ENCODE data around the gene NDUFB10. TPM values are rescaled to one million over a fixed set of nuclear protein-coding genes. Genes with fewer than 3 reads are reported as not detected.

NDUFB10 gene
- total RNA-seq, 1 experiment from 2014 or later: 287 TPM

DNA sequence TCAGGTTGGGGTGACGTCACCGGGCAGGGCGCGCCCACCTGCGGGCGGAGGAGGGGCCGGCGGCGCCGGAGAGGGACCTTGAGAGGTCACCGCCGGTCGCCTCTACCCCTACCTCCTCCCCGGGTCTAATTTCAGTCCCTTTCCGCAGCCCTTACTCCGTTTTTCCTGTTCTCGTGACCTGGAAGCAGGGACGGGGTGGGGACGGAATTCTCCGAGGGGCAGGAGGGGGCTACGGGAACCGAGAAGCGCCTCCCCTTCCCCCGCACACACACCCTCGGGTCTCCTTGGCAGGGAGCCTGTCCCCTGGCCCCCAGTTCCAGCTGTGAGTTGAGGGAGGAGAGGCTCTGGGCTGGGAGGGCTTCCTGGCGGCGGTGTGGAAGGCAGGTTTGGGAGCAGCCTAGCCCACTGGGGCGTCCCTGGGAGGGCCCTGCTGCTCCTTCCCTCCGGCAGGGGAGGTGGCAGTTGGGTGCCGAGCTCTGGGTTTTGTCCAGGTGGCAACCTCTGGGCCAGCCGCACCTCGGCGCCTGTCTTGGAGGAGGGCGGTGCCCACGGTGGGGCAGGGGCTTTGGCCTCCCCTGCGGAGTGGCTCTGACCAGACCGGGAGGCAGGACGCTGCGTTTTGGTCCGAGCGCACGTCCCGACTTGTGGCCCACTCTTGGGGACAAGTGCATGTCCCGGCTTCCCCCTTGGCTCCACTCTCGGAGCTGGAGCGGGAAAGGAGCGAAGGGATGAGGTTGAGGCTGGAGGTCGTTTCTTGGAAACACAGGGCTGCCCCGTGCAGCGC, 31.2 kb downstream of the NDUFB10 start:
- in situ Hi-C loops (cut with HindIII; ENCODE audit: low pct_unique_long_range_greater_than_20kb, low sequenced_read_pairs) (no loop called here), intact Hi-C loops (cut with micrococcal nuclease; ENCODE audit: unreplicated experiment) (no loop called here)
- peak overlapping the region; percentile 61; the same call in 1 of the 2 replicates for H3K27ac ChIP-seq (ENCODE audit: low read length)
- DNase-seq (ENCODE audit: low read depth, low spot score) (no peak), ATAC-seq (peak; percentile 13; the same call in 1 of the 2 replicates)
- TF ChIP-seq, protein P1, sequence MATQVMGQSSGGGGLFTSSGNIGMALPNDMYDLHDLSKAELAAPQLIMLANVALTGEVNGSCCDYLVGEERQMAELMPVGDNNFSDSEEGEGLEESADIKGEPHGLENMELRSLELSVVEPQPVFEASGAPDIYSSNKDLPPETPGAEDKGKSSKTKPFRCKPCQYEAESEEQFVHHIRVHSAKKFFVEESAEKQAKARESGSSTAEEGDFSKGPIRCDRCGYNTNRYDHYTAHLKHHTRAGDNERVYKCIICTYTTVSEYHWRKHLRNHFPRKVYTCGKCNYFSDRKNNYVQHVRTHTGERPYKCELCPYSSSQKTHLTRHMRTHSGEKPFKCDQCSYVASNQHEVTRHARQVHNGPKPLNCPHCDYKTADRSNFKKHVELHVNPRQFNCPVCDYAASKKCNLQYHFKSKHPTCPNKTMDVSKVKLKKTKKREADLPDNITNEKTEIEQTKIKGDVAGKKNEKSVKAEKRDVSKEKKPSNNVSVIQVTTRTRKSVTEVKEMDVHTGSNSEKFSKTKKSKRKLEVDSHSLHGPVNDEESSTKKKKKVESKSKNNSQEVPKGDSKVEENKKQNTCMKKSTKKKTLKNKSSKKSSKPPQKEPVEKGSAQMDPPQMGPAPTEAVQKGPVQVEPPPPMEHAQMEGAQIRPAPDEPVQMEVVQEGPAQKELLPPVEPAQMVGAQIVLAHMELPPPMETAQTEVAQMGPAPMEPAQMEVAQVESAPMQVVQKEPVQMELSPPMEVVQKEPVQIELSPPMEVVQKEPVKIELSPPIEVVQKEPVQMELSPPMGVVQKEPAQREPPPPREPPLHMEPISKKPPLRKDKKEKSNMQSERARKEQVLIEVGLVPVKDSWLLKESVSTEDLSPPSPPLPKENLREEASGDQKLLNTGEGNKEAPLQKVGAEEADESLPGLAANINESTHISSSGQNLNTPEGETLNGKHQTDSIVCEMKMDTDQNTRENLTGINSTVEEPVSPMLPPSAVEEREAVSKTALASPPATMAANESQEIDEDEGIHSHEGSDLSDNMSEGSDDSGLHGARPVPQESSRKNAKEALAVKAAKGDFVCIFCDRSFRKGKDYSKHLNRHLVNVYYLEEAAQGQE (IDR thresholded peaks at IDR 0.05; ENCODE audit: insufficient read depth in 1 of 2, low read depth in 2 of 2, low read length in 1 of 2): no peak
- TF ChIP-seq POLR2AphosphoS5 (IDR thresholded peaks at IDR 0.05; ENCODE audit: low read depth, low read length): no peak
- TF ChIP-seq, protein P2, sequence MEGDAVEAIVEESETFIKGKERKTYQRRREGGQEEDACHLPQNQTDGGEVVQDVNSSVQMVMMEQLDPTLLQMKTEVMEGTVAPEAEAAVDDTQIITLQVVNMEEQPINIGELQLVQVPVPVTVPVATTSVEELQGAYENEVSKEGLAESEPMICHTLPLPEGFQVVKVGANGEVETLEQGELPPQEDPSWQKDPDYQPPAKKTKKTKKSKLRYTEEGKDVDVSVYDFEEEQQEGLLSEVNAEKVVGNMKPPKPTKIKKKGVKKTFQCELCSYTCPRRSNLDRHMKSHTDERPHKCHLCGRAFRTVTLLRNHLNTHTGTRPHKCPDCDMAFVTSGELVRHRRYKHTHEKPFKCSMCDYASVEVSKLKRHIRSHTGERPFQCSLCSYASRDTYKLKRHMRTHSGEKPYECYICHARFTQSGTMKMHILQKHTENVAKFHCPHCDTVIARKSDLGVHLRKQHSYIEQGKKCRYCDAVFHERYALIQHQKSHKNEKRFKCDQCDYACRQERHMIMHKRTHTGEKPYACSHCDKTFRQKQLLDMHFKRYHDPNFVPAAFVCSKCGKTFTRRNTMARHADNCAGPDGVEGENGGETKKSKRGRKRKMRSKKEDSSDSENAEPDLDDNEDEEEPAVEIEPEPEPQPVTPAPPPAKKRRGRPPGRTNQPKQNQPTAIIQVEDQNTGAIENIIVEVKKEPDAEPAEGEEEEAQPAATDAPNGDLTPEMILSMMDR (IDR thresholded peaks at IDR 0.05): no peak
- no peak for TF ChIP-seq SIN3A (IDR thresholded peaks at IDR 0.05; ENCODE audit: borderline replicate concordance, insufficient read depth, low read depth, low read length)
- no peak for TF ChIP-seq TCF7L2 (IDR thresholded peaks at IDR 0.05; ENCODE audit: low read depth, low read length)
- no peaks in the 10 kb centered on the region for H3K36me3 ChIP-seq (ENCODE audit: control insufficient read depth, insufficient read depth, low read length)
- no peaks in the 10 kb centered on the region for H3K9me3 ChIP-seq (ENCODE audit: control insufficient read depth, insufficient read depth, low read depth, low read length)
- ChIA-PET POLR2A (interaction anchor here (0.6 kb wide), 1 partner anchor 51 kb away, joined by 5 read pairs; no protein-coding TSS in a partner anchor), CTCF (no interaction called here)
- H3K4me1 ChIP-seq (ENCODE audit: control insufficient read depth, insufficient read depth, low read length): peaks cover 18% of the 10 kb centered on the region
- no peaks in the 10 kb centered on the region for H3K27me3 ChIP-seq (ENCODE audit: control insufficient read depth, insufficient read depth, low read length)
- BruUV-seq (replicated peaks): no TSS peak
- peak overlapping the region; percentile 50 to 67 for H3K4me3 ChIP-seq (ENCODE audit: low read depth in 2 of 2, low read length in 2 of 2)

DNA sequence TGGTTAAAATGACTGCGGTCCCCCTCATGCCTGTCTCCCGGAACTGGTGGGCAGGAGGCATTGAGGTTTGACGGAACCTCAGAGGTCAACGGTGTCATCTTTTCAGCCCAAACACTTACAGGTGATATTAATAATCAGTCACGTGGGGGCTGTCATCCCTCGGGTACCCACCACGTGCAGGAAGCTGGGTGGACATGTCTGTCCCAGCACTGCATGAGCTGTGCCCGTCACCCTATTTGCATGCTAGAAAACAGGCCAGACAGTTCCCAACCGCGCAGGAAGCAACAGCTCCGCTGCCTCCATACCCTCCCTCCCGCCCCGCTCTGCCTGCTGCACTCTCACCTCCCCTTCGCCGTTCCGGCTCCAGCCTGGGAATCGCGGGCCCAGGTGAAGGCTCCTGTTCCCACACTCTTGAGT, 31.8 kb downstream of the NDUFB10 start:
- ATAC-seq (no peak), DNase-seq (ENCODE audit: low read depth, low spot score) (no peak)
- POLR2A ChIA-PET: interaction anchor here (0.6 kb wide), 1 partner anchor 50 kb away, joined by 5 read pairs; no protein-coding TSS in a partner anchor

More for the DNA sequence above, 31.8 kb downstream of the NDUFB10 start:
- intact Hi-C loops (cut with micrococcal nuclease; ENCODE audit: unreplicated experiment): no loop called here
- BruUV-seq (replicated peaks): no TSS peak
- H3K27ac ChIP-seq (ENCODE audit: low read length): no peak overlapping the region
- H3K9me3 ChIP-seq (ENCODE audit: control insufficient read depth, insufficient read depth, low read depth, low read length): no peaks in the 10 kb centered on the region
- peaks cover 15% of the 10 kb centered on the region; the same call in 1 of the 2 replicates for H3K4me1 ChIP-seq (ENCODE audit: control insufficient read depth, insufficient read depth, low read length)
- no peak for TF ChIP-seq POLR2AphosphoS5 (IDR thresholded peaks at IDR 0.05; ENCODE audit: low read depth, low read length)
- TF ChIP-seq, protein P2 (IDR thresholded peaks at IDR 0.05): no peak
- no peak for TF ChIP-seq SIN3A (IDR thresholded peaks at IDR 0.05; ENCODE audit: borderline replicate concordance, insufficient read depth, low read depth, low read length)
- TF ChIP-seq TCF7L2 (IDR thresholded peaks at IDR 0.05; ENCODE audit: low read depth, low read length): no peak
- TF ChIP-seq, protein P1 (IDR thresholded peaks at IDR 0.05; ENCODE audit: insufficient read depth in 1 of 2, low read depth in 2 of 2, low read length in 1 of 2): no peak
- H3K36me3 ChIP-seq (ENCODE audit: control insufficient read depth, insufficient read depth, low read length): no peaks in the 10 kb centered on the region
- in situ Hi-C loops (cut with HindIII; ENCODE audit: low pct_unique_long_range_greater_than_20kb, low sequenced_read_pairs): no loop called here
- CTCF ChIA-PET: no interaction called here
- H3K4me3 ChIP-seq (ENCODE audit: low read depth in 2 of 2, low read length in 2 of 2): peak overlapping the region in 1 of 2 experiments; percentile 67; a peak in 1 of 4 replicates
- H3K27me3 ChIP-seq (ENCODE audit: control insufficient read depth, insufficient read depth, low read length): no peaks in the 10 kb centered on the region
